Measurements from ENCODE around the gene DCTD.

DNA sequence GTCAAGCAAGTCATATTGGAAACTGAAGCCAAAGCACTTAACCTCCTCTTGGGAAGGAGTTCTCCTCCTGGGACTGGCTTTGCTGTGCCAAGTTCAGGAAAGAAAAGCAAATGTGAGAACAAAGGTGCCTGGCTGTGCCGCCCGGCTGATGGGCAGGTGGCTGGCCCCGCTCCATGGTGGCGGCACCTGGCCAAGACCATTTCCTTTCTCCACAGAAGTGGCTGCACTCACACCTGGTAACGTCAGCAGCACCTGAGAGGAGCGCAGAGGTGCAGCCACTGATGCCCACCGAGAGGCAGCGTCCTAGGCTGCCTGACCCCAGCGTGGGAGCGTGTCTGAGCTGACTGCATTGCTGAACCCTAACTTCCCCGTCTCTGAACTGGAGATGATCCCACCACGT lies 54.3 kb downstream of the DCTD start:
- TF ChIP-seq POLR2AphosphoS5 (IDR thresholded peaks at IDR 0.05; ENCODE audit: low read depth, low read length) (no peak), POLR2A (IDR thresholded peaks at IDR 0.05; ENCODE audit: low read depth, low read length) (no peak)
